DND-41 (cell line): Measurements from ENCODE around the gene ATXN1.

ENCODE experiments used
- ATAC-seq: fragments of 200-7000 bp; cut with Tn5 transposase; 3 replicates; pipeline ENCODE4 v1.9.1; 2021; ENCODE audit warnings: low read depth; ENCODE audit not compliant: insufficient read depth
- DNase-seq: peaks from one replicate; pipeline ENCODE4 v3.0.0-alpha.2; 2020
- H2AFZ ChIP-seq: 2 replicates; pipeline ENCODE4 v1.6.0; 2012; ENCODE audit warnings: low read depth, low read length
- H3K27ac ChIP-seq: 2 replicates; pipeline ENCODE4 v1.5.1; 2012; ENCODE audit warnings: low read length, inconsistent platforms
- H3K27me3 ChIP-seq: fragments of 200-600 bp; sonication (generic); 2 replicates; pipeline ENCODE4 v1.6.0; 2012; ENCODE audit warnings: low read length, mild to moderate bottlenecking, inconsistent platforms; ENCODE audit not compliant: insufficient read depth, poor library complexity
- H3K36me3 ChIP-seq: 2 replicates; pipeline ENCODE4 v1.5.1; 2012; ENCODE audit warnings: low read length, inconsistent platforms; ENCODE audit not compliant: insufficient read depth
- H3K4me1 ChIP-seq: 2 replicates; pipeline ENCODE4 v1.5.1; 2012; ENCODE audit warnings: mild to moderate bottlenecking, low read length; ENCODE audit not compliant: insufficient read depth
- H3K4me2 ChIP-seq: 2 replicates; pipeline ENCODE4 v1.6.0; 2012; ENCODE audit warnings: mild to moderate bottlenecking, moderate library complexity, low read length, inconsistent platforms; ENCODE audit not compliant: insufficient read depth
- H3K4me3 ChIP-seq, 2 experiments: fragments of 200-600 bp in 1 of 2; shearing (Covaris generic) in 1 of 2; 2 replicates each; pipeline ENCODE4 v1.5.1; 2012 to 2016; ENCODE audit warnings: inconsistent platforms in 2 of 2, low read length in 2 of 2, mild to moderate bottlenecking in 2 of 2, low read depth in 1 of 2, moderate library complexity in 1 of 2
- H3K79me2 ChIP-seq: 2 replicates; pipeline ENCODE4 v1.6.0; 2012; ENCODE audit warnings: low read length, inconsistent platforms; ENCODE audit not compliant: insufficient read depth
- H3K9ac ChIP-seq: 2 replicates; pipeline ENCODE4 v1.6.0; 2012; ENCODE audit warnings: low read depth, mild to moderate bottlenecking, inconsistent platforms, low read length, moderate library complexity
- H3K9me3 ChIP-seq: 2 replicates; pipeline ENCODE4 v1.5.1; 2012; ENCODE audit warnings: low read length, moderate library complexity, mild to moderate bottlenecking, inconsistent platforms; ENCODE audit not compliant: insufficient read depth, severe bottlenecking
- H4K20me1 ChIP-seq: 2 replicates; pipeline ENCODE4 v1.6.0; 2012; ENCODE audit warnings: low read length; ENCODE audit not compliant: insufficient read depth
- CTCF ChIP-seq: IDR thresholded peaks from 2 replicates; pipeline ENCODE4 v1.5.1; 2012; ENCODE audit warnings: borderline replicate concordance, low read length, moderate library complexity, mild to moderate bottlenecking; ENCODE audit not compliant: poor library complexity, severe bottlenecking; ENCODE audit errors: extremely low read depth
- EZH2 ChIP-seq: IDR thresholded peaks from 3 replicates; pipeline ENCODE4 v1.6.1; 2012; ENCODE audit warnings: borderline replicate concordance, low read depth, mild to moderate bottlenecking, moderate library complexity, low read length, inconsistent platforms; ENCODE audit not compliant: severe bottlenecking

The ATXN1 gene

GRCh38 chr6:16804546-16805242, 43.4 kb upstream of the ATXN1 start:
- Histone ChIP-seq H3K4me2 (no peak overlapping the region), H3K4me3 (no peak overlapping the region), H4K20me1 (no peaks in the 10 kb centered on the region), H3K4me1 (no peaks in the 10 kb centered on the region), H3K9ac (no peak overlapping the region), H3K36me3 (no peaks in the 10 kb centered on the region), H2AFZ (no peak overlapping the region), H3K27me3 (no peaks in the 10 kb centered on the region), H3K9me3 (no peaks in the 10 kb centered on the region), H3K79me2 (no peaks in the 10 kb centered on the region), H3K27ac (no peak overlapping the region)
- DNase-seq (no peak), ATAC-seq (no peak)
- TF ChIP-seq CTCF (no peak), EZH2 (no peak)

GRCh38 chr6:16803294-16804200, 42.3 kb upstream of the ATXN1 start:
- Histone ChIP-seq H3K4me3 (no peak overlapping the region), H2AFZ (no peak overlapping the region), H3K36me3 (no peaks in the 10 kb centered on the region), H3K9ac (no peak overlapping the region), H3K27ac (no peak overlapping the region), H4K20me1 (no peaks in the 10 kb centered on the region), H3K79me2 (no peaks in the 10 kb centered on the region), H3K27me3 (no peaks in the 10 kb centered on the region), H3K4me2 (no peak overlapping the region), H3K4me1 (no peaks in the 10 kb centered on the region), H3K9me3 (no peaks in the 10 kb centered on the region)
- TF ChIP-seq EZH2 (no peak), CTCF (no peak)
- ATAC-seq: no peak
- no peak for DNase-seq

GRCh38 chr6:16802071-16802470, 40.8 kb upstream of the ATXN1 start:
- H3K27me3 ChIP-seq: no peaks in the 10 kb centered on the region
- ATAC-seq (no peak), DNase-seq (no peak)
- no peaks in the 10 kb centered on the region for H3K9me3 ChIP-seq
- no peaks in the 10 kb centered on the region for H4K20me1 ChIP-seq
- no peak overlapping the region for H3K4me2 ChIP-seq
- H3K36me3 ChIP-seq: no peaks in the 10 kb centered on the region
- no peak overlapping the region for H3K27ac ChIP-seq
- H3K4me1 ChIP-seq: no peaks in the 10 kb centered on the region
- H3K9ac ChIP-seq: no peak overlapping the region
- no peaks in the 10 kb centered on the region for H3K79me2 ChIP-seq
- TF ChIP-seq CTCF (no peak), EZH2 (no peak)
- no peak overlapping the region for H3K4me3 ChIP-seq
- no peak overlapping the region for H2AFZ ChIP-seq
